ENCODE measurements around the gene TENM3. TPM values are rescaled to one million over a fixed set of nuclear protein-coding genes. Genes with fewer than 3 reads are reported as not detected.
A peak's percentile ranks its signal among the peaks of the same experiment; 100 is the strongest.

Gene TENM3
- total RNA-seq, 2 donors from 2014 or later = 39.5 to 51.9 TPM

DNA sequence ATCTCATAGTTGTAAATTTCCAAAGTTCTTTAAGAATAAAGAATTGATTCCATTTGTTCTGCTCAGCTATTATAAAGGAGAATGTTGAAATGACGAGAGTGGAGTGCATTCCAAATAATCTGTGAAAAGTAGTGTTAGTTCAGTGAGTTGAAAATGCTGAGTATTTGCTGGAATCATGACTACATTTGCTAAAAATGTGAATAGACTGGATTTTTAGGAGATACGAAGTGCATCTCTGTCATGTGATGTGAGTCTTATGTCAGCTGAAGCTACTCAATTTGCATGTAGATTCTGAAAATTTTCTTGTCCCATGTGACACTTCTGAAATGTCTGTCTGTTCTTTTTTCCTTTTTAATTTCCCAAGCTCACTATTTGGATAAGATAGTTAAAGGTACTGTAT is 468.0 kb downstream of the TENM3 start:
- H3K36me3 ChIP-seq (ENCODE audit: control insufficient read depth, insufficient read depth, low read length) = no peaks in the 10 kb centered on the region
- H3K9me3 ChIP-seq (ENCODE audit: control insufficient read depth, low read length) = no peaks in the 10 kb centered on the region
- peaks cover 4% of the 10 kb centered on the region for H3K9me3 Mint-ChIP-seq
- no peak overlapping the region for H3K27ac Mint-ChIP-seq
- no peak overlapping the region for H3K9ac ChIP-seq (ENCODE audit: extremely low read depth, low read length, poor library complexity, severe bottlenecking)
- peaks cover 31% of the 10 kb centered on the region for H3K4me1 Mint-ChIP-seq
- H3K27me3 Mint-ChIP-seq (ENCODE audit: insufficient read depth) = no peaks in the 10 kb centered on the region
- no peak overlapping the region for H3K27ac ChIP-seq (ENCODE audit: low read depth, low read length)
- no peak for DNase-seq
- WGBS, 2 experiments (ENCODE audit: insufficient coverage in 1 of 2, insufficient read length in 1 of 2) = 94% methylated on average over 2 of the region's 2 CpGs
- TF ChIP-seq, protein P1, sequence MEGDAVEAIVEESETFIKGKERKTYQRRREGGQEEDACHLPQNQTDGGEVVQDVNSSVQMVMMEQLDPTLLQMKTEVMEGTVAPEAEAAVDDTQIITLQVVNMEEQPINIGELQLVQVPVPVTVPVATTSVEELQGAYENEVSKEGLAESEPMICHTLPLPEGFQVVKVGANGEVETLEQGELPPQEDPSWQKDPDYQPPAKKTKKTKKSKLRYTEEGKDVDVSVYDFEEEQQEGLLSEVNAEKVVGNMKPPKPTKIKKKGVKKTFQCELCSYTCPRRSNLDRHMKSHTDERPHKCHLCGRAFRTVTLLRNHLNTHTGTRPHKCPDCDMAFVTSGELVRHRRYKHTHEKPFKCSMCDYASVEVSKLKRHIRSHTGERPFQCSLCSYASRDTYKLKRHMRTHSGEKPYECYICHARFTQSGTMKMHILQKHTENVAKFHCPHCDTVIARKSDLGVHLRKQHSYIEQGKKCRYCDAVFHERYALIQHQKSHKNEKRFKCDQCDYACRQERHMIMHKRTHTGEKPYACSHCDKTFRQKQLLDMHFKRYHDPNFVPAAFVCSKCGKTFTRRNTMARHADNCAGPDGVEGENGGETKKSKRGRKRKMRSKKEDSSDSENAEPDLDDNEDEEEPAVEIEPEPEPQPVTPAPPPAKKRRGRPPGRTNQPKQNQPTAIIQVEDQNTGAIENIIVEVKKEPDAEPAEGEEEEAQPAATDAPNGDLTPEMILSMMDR (conservative IDR thresholded peaks at IDR 0.05) = no peak
- peaks cover 21% of the 10 kb centered on the region for H3K27me3 ChIP-seq (ENCODE audit: control insufficient read depth, insufficient read depth, low read length, poor library complexity, severe bottlenecking)
- H3K36me3 Mint-ChIP-seq (ENCODE audit: low read depth) = peaks cover 8% of the 10 kb centered on the region
- peaks cover 11% of the 10 kb centered on the region for H3K4me1 ChIP-seq (ENCODE audit: control insufficient read depth, insufficient read depth, low read length)
- no peak overlapping the region for H3K4me3 Mint-ChIP-seq
- no peak overlapping the region for H3K4me3 ChIP-seq (ENCODE audit: low read length)

DNA sequence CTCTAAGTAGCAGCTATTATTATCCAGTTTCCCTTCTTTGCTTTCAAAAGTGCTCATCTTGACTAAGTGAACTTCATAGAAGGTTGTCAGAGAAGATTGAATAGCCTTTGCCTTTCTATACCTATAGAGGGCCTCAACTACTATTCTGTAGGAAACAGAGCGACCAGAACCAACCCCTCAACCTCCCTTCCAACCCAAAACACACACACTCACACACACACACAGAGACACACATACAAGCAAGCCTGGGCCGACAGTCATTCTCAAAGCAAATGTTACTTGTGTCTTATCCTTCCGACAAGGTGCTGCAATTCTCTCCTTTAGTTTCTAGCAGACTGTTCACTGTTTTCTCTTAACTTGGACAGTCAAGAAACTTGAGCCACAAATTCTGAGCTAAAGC is 472.3 kb downstream of the TENM3 start:
- 79 to 80% methylated on average over 2 to 3 of the region's 3 CpGs for WGBS, 2 experiments (ENCODE audit: insufficient coverage in 1 of 2, insufficient read length in 1 of 2)
- peaks cover 5% of the 10 kb centered on the region for H3K36me3 Mint-ChIP-seq (ENCODE audit: low read depth)
- TF ChIP-seq, protein P1 (conservative IDR thresholded peaks at IDR 0.05) = peak; percentile 34
- H3K4me3 Mint-ChIP-seq = peak overlapping the region; percentile 8
- H3K9me3 Mint-ChIP-seq = no peaks in the 10 kb centered on the region
- H3K9ac ChIP-seq (ENCODE audit: extremely low read depth, low read length, poor library complexity, severe bottlenecking) = no peak overlapping the region
- no peaks in the 10 kb centered on the region for H3K36me3 ChIP-seq (ENCODE audit: control insufficient read depth, insufficient read depth, low read length)
- no peak overlapping the region for H3K27ac ChIP-seq (ENCODE audit: low read depth, low read length)
- peaks cover 42% of the 10 kb centered on the region for H3K27me3 ChIP-seq (ENCODE audit: control insufficient read depth, insufficient read depth, low read length, poor library complexity, severe bottlenecking)
- H3K27ac Mint-ChIP-seq = peak overlapping the region; percentile 54
- H3K9me3 ChIP-seq (ENCODE audit: control insufficient read depth, low read length) = no peaks in the 10 kb centered on the region
- H3K4me3 ChIP-seq (ENCODE audit: low read length) = peak overlapping the region; percentile 33
- H3K4me1 Mint-ChIP-seq = peaks cover 57% of the 10 kb centered on the region
- peaks cover 7% of the 10 kb centered on the region for H3K27me3 Mint-ChIP-seq (ENCODE audit: insufficient read depth)
- peak; percentile 51 for DNase-seq
- peaks cover 11% of the 10 kb centered on the region for H3K4me1 ChIP-seq (ENCODE audit: control insufficient read depth, insufficient read depth, low read length)

DNA sequence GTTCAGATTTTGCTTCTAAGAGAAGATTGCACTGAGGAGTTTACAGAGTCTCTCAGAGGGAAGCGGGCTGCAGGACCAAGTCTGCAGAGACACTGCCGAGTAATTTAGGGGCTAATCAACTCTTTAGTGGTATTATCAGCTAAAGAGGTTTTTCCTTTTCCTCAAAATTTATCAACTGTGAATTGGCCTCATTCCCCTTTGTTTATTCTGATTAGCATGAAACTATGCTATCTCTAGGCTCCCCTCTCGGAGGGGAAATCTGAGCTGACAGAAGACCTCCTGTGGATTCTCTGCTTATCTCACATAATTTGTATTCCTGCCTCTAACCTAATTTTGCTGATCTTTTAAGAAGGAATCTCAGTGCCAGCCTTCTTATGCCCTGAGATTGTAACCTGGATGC is 473.0 kb downstream of the TENM3 start:
- Histone ChIP-seq H3K9ac (ENCODE audit: extremely low read depth, low read length, poor library complexity, severe bottlenecking) (no peak overlapping the region), H3K4me3 (ENCODE audit: low read length) (peak overlapping the region; percentile 33), H3K4me1 (ENCODE audit: control insufficient read depth, insufficient read depth, low read length) (peaks cover 11% of the 10 kb centered on the region), H3K27me3 (ENCODE audit: control insufficient read depth, insufficient read depth, low read length, poor library complexity, severe bottlenecking) (peaks cover 42% of the 10 kb centered on the region), H3K27ac (ENCODE audit: low read depth, low read length) (no peak overlapping the region), H3K9me3 (ENCODE audit: control insufficient read depth, low read length) (no peaks in the 10 kb centered on the region), H3K36me3 (ENCODE audit: control insufficient read depth, insufficient read depth, low read length) (no peaks in the 10 kb centered on the region)
- DNase-seq = peak; percentile 62
- peak overlapping the region; percentile 54 for H3K27ac Mint-ChIP-seq
- peaks cover 5% of the 10 kb centered on the region for H3K36me3 Mint-ChIP-seq (ENCODE audit: low read depth)
- peak overlapping the region; percentile 8 for H3K4me3 Mint-ChIP-seq
- TF ChIP-seq, protein P1 (conservative IDR thresholded peaks at IDR 0.05) = no peak
- peaks cover 55% of the 10 kb centered on the region for H3K4me1 Mint-ChIP-seq
- 7 to 41% methylated on average over 3 of the region's 3 CpGs for WGBS, 2 experiments (ENCODE audit: insufficient coverage in 1 of 2, insufficient read length in 1 of 2)
- H3K27me3 Mint-ChIP-seq (ENCODE audit: insufficient read depth) = peaks cover 7% of the 10 kb centered on the region
- H3K9me3 Mint-ChIP-seq = no peaks in the 10 kb centered on the region

Data from endodermal cell (in vitro differentiated cells).